A549 (cell line): ENCODE data around the gene GSTM3. TPM values are rescaled to one million over a fixed set of nuclear protein-coding genes. Genes with fewer than 3 reads are reported as not detected.

ENCODE experiments used
- ATAC-seq, 2 experiments: fragments of 200-7000 bp in 1 of 2; fragments of >200 bp in 1 of 2; cut with Nextera tagmentation in 1 of 2; cut with Tn5 transposase in 1 of 2; 3 replicates each; pipeline versions ENCODE4 v1.8.0 to v1.9.1; 2018 to 2020; ENCODE audit warnings: mild to moderate bottlenecking in 1 of 2, moderate library complexity in 1 of 2
- CTCF ChIA-PET: fragments of 300-600 bp; sonication (Branson Sonifier 250); formaldehyde crosslinking; extraction: SDS; loops from one replicate; lab custom pipeline; 2021; ENCODE audit warnings: antibody characterized with exemption, inconsistent platforms; lab: Yijun Ruan, JAX
- POLR2A ChIA-PET: fragments of 350-600 bp; formaldehyde crosslinking; extraction: SDS; loops from one replicate; lab custom pipeline; 2021; ENCODE audit warnings: antibody characterized with exemption, inconsistent platforms; lab: Yijun Ruan, JAX
- DNase-seq, 2 experiments: peaks; one replicate each; pipeline versions ENCODE4 v3.0.0 to v3.0.0-alpha.2; 2011 to 2016; ENCODE audit warnings: low read depth in 1 of 2, low spot score in 1 of 2
- FAIRE-seq: peaks from 2 replicates; lab custom pipeline; 2011; peaks lifted over from hg19 to GRCh38; lab: Jason Lieb, UNC
- H3K27ac ChIP-seq, 2 experiments: fragments of >200 bp; sonication (Bioruptor Twin); formaldehyde crosslinking; 3 replicates each; pipeline ENCODE4 v1.5.1; 2016 to 2017
- H3K4me1 ChIP-seq: fragments of >200 bp; sonication (Bioruptor Twin); formaldehyde crosslinking; 3 replicates; pipeline ENCODE4 v1.6.1; 2016
- H3K4me2 ChIP-seq: fragments of >200 bp; sonication (Bioruptor Twin); formaldehyde crosslinking; 3 replicates; pipeline ENCODE4 v1.6.1; 2016
- H3K4me3 ChIP-seq: fragments of >200 bp; sonication (Bioruptor Twin); formaldehyde crosslinking; 3 replicates; pipeline ENCODE4 v1.5.1; 2016
- H3K9me3 ChIP-seq: fragments of >200 bp; sonication (Bioruptor Twin); formaldehyde crosslinking; 3 replicates; pipeline ENCODE4 v1.6.1; 2016
- EHMT2 ChIP-seq: fragments of 200-600 bp; sonication (generic); IDR thresholded peaks from 2 replicates; pipeline ENCODE4 v1.6.1; 2016; ENCODE audit warnings: antibody characterized with exemption, low read depth, mild to moderate bottlenecking, moderate library complexity
- FOSB ChIP-seq: fragments of 250-450 bp; sonication (Bioruptor Pico); IDR thresholded peaks from 2 replicates; pipeline ENCODE4 v1.5.0; 2020; ENCODE audit warnings: mild to moderate bottlenecking, moderate library complexity
- FOSL2 ChIP-seq, 2 experiments: fragments of 450-650 bp in 1 of 2; fragments of >200 bp in 1 of 2; sonication (Bioruptor Twin) in 1 of 2; formaldehyde crosslinking; IDR thresholded peaks; 2 replicates each; pipeline versions ENCODE4 v1.5.0 to v1.6.1; 2016 to 2020; ENCODE audit warnings: mild to moderate bottlenecking in 1 of 2, moderate library complexity in 1 of 2
- FOXS1 ChIP-seq: fragments of 250-450 bp; sonication (Bioruptor Pico); IDR thresholded peaks from 2 replicates; pipeline ENCODE4 v1.5.0; 2020; ENCODE audit warnings: mild to moderate bottlenecking, moderate library complexity
- HES2 ChIP-seq: fragments of >200 bp; sonication (Bioruptor Twin); formaldehyde crosslinking; IDR thresholded peaks from 2 replicates; pipeline ENCODE4 v1.6.1; 2016
- HMGXB4 ChIP-seq: fragments of 250-450 bp; sonication (Bioruptor Pico); IDR thresholded peaks from 2 replicates; pipeline ENCODE4 v1.5.0; 2021; ENCODE audit warnings: mild to moderate bottlenecking, moderate library complexity, borderline replicate concordance
- HOXB13 ChIP-seq: fragments of 250-450 bp; sonication (Bioruptor Pico); IDR thresholded peaks from 2 replicates; pipeline ENCODE4 v1.5.0; 2020; ENCODE audit warnings: low read depth, mild to moderate bottlenecking, moderate library complexity
- JUN ChIP-seq, 2 experiments: fragments of >200 bp; sonication (Bioruptor Twin); formaldehyde crosslinking; IDR thresholded peaks; 2 replicates in 1 of 2; 3 replicates in 1 of 2; pipeline ENCODE4 v1.6.1; 2016 to 2017
- JUNB ChIP-seq: fragments of >200 bp; sonication (Bioruptor Twin); formaldehyde crosslinking; IDR thresholded peaks from 2 replicates; pipeline ENCODE4 v1.6.1; 2016
- NFE2L2 ChIP-seq: fragments of 150-350 bp; conservative IDR thresholded peaks from 2 replicates; pipeline ENCODE4 v1.6.1; 2014; ENCODE audit warnings: low read length
- NPAS2 ChIP-seq: fragments of 250-450 bp; sonication (Bioruptor Pico); IDR thresholded peaks from 2 replicates; pipeline ENCODE4 v1.8.0; 2022; ENCODE audit warnings: mild to moderate bottlenecking, moderate library complexity, borderline replicate concordance
- NR3C1 ChIP-seq: fragments of >200 bp; sonication (Bioruptor Twin); formaldehyde crosslinking; IDR thresholded peaks from 3 replicates; pipeline ENCODE4 v1.6.1; 2017
- ZC3H11A ChIP-seq: fragments of 450-650 bp; IDR thresholded peaks from 2 replicates; pipeline ENCODE4 v1.6.1; 2014; ENCODE audit warnings: antibody characterized with exemption, mild to moderate bottlenecking
- WGBS: methylation state at CpG from one replicate; pipeline ENCODE4 v1.1.6; 2017; ENCODE audit errors: missing lambda C conversion rate; 5-methylcytosine and 5-hydroxymethylcytosine counted together
- polyA plus RNA-seq, 4 experiments: library from polyadenylated mRNA; depleted of rRNA in 3 of 4; stranded (reverse); fragments of >200 nt; fragmentation: RNase III in 1 of 4; extraction: RNeasy Plus Mini Kit Qiagen cat#74134 plus additional on column Dnase treatment in 1 of 4; gene quantifications; 2 replicates in 3 of 4; 3 replicates in 1 of 4; pipeline ENCODE4 v1.2.3, GENCODE V29; 2011 to 2017
- TF ChIP-seq, protein P1 (sequence below): fragments of 200-600 bp; sonication (generic); IDR thresholded peaks from 2 replicates; pipeline ENCODE4 v1.6.1; 2016; ENCODE audit warnings: antibody characterized with exemption, mild to moderate bottlenecking, moderate library complexity
- TF ChIP-seq, protein P2 (sequence below): IDR thresholded peaks from 2 replicates; pipeline ENCODE4 v1.6.1; 2012
- TF ChIP-seq, protein P3 (sequence below): IDR thresholded peaks from 2 replicates; pipeline ENCODE4 v1.6.1; 2012; ENCODE audit warnings: low read depth, borderline replicate concordance

GSTM3 gene
- polyA plus RNA-seq, 2 of the 4 experiments (the other 2 are of a cell fraction) = 43.0 to 55.7 TPM

DNA sequence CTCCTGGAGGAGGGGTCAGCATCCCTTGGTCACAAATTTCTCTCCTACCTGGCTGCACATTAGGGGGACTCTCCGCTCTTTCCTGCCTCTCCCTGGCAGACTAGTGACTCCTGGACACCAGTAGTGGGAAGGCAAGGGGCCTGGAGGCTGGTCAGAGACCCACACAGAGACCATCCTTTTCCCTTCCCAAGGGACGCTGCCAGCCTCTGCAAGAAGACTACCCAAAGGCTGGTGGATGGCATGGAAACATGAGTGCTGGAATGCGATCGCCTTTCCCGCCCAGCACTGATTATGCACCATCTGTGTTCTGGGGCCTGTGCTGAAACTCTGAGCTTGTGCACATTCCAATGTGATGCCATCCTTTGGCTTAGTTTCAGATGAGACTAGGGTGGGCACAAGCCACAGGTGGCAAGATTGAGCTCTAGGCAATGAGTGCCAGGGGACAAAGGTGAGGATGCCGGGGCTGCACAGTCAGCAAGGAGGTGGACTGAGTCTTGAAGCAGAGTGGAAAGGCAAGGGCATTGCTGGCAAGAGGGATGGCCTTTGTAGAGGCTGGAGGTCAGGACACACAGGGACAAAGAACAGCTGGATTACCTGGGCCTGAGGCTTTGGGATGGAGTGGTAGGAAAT lies 35.5 kb upstream of the GSTM3 start:
- Histone ChIP-seq H3K4me3 (no peak overlapping the region), H3K4me1 (peaks cover 35% of the 10 kb centered on the region), H3K9me3 (peaks cover 13% of the 10 kb centered on the region)
- 73% methylated on average over 6 of the region's 6 CpGs for WGBS
- POLR2A ChIA-PET = interaction anchor here (1.4 to 4.7 kb wide), 3 partner anchors 135 to 227 kb away, joined by 3 to 23 read pairs (median 4); partner anchors contain the start of gene AHCYL1
- no peak for FAIRE-seq
- peak in 1 of 2 experiments; percentile 11; a peak in 2 of 6 replicates for ATAC-seq
- TF ChIP-seq, protein P1, sequence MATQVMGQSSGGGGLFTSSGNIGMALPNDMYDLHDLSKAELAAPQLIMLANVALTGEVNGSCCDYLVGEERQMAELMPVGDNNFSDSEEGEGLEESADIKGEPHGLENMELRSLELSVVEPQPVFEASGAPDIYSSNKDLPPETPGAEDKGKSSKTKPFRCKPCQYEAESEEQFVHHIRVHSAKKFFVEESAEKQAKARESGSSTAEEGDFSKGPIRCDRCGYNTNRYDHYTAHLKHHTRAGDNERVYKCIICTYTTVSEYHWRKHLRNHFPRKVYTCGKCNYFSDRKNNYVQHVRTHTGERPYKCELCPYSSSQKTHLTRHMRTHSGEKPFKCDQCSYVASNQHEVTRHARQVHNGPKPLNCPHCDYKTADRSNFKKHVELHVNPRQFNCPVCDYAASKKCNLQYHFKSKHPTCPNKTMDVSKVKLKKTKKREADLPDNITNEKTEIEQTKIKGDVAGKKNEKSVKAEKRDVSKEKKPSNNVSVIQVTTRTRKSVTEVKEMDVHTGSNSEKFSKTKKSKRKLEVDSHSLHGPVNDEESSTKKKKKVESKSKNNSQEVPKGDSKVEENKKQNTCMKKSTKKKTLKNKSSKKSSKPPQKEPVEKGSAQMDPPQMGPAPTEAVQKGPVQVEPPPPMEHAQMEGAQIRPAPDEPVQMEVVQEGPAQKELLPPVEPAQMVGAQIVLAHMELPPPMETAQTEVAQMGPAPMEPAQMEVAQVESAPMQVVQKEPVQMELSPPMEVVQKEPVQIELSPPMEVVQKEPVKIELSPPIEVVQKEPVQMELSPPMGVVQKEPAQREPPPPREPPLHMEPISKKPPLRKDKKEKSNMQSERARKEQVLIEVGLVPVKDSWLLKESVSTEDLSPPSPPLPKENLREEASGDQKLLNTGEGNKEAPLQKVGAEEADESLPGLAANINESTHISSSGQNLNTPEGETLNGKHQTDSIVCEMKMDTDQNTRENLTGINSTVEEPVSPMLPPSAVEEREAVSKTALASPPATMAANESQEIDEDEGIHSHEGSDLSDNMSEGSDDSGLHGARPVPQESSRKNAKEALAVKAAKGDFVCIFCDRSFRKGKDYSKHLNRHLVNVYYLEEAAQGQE = no peak
- TF ChIP-seq, protein P2, sequence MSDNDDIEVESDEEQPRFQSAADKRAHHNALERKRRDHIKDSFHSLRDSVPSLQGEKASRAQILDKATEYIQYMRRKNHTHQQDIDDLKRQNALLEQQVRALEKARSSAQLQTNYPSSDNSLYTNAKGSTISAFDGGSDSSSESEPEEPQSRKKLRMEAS = no peak
- TF ChIP-seq ZC3H11A (no peak), HMGXB4 (CRISPR knock-in tag) (no peak), NFE2L2 (no peak), JUNB (no peak), EHMT2 (no peak), NPAS2 (CRISPR knock-in tag) (no peak), HOXB13 (CRISPR knock-in tag) (no peak), FOSB (CRISPR knock-in tag) (no peak), FOSL2 (IDR thresholded peaks at IDR 0.05) (no peak), FOSL2 (CRISPR knock-in tag; IDR thresholded peaks at IDR 0.05) (no peak), FOXS1 (no peak)
- TF ChIP-seq, all 56 proteins: peak for 0
- CTCF ChIA-PET = interaction anchor here (0.8 to 28.1 kb wide), 50 partner anchors 13 to 276 kb away, joined by 3 to 969 read pairs (median 5); partner anchors contain the start of genes AHCYL1, EPS8L3 and GPR61
- peak overlapping the region; percentile 78 to 91; a peak in 4 of 6 replicates for H3K27ac ChIP-seq
- no peak overlapping the region for H3K4me2 ChIP-seq
- DNase-seq = no peak

DNA sequence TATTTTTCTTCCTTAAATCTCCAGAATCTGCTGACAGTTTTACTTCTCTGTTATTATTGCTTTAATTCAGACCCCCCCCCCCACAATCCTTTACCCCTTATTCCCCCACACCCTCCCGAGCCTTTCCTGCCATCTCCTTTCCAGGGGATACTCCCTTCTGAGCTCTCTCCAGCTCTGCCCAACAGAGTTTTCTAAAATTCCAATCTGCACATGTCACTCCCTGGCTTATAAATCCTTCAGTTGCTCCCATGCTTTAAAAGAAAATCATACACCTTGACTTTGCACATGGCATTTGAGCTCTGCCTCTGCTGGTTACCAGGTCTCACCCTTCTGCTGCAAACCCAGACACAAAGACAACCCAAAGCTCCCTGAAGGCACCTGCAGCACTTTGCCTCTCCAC lies 34.6 kb upstream of the GSTM3 start:
- H3K4me2 ChIP-seq = no peak overlapping the region
- ChIA-PET CTCF (interaction anchor here (0.9 to 28.1 kb wide), 16 partner anchors 12 to 331 kb away, joined by 3 to 969 read pairs (median 28); partner anchors contain the start of genes AHCYL1, EPS8L3 and GPR61), POLR2A (interaction anchor here (4.7 kb wide), 1 partner anchor 209 kb away, joined by 23 read pairs; the partner anchor contains the start of gene AHCYL1)
- 0 out of 3 replicates have a peak, but pooled peaks cover 5% of the 10 kb centered on the region for H3K9me3 ChIP-seq
- H3K4me1 ChIP-seq = peaks cover 35% of the 10 kb centered on the region
- no peak for ATAC-seq
- no peak for TF ChIP-seq HES2
- TF ChIP-seq HOXB13 (CRISPR knock-in tag) = no peak
- TF ChIP-seq JUN (IDR thresholded peaks at IDR 0.05) = no peak
- TF ChIP-seq NR3C1 = no peak
- TF ChIP-seq FOSB (CRISPR knock-in tag) = no peak
- TF ChIP-seq, protein P3, sequence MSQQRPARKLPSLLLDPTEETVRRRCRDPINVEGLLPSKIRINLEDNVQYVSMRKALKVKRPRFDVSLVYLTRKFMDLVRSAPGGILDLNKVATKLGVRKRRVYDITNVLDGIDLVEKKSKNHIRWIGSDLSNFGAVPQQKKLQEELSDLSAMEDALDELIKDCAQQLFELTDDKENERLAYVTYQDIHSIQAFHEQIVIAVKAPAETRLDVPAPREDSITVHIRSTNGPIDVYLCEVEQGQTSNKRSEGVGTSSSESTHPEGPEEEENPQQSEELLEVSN = no peak
- no peak for DNase-seq
- no peak overlapping the region for H3K4me3 ChIP-seq
- WGBS = 14% methylated on average over 1 of the region's 1 CpG
- peak overlapping the region in 1 of 2 experiments; percentile 91; a peak in 3 of 6 replicates for H3K27ac ChIP-seq
- FAIRE-seq = no peak
